GM19023 (cell line): ENCODE data around the gene C10orf120.

Experiments used
- ATAC-seq: cut with Tn5 transposase; IDR thresholded peaks from one replicate; pipeline ENCODE4 v1.9.1; 2021; ENCODE audit warnings: mild to moderate bottlenecking, moderate library complexity; ENCODE audit not compliant: unreplicated experiment

The C10orf120 gene

DNA sequence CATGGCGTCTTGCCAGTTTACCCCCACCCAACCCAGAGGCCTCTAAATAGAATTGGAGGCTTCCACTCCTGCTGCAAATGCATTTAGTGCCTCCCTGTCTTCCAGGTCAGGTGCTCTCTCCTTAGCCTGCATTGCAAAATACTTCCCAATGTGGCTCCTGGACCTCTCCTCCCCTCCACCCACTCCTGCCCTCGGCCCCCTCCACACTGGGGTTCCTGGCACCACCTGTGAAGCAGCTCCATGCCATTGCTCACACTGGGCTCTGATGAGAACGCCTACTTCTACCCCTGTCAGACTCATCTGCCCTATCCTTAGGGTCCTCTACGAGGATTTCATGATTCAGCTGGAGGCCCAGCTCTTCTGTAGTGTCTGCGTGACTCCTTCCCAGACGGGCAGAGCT, 37.4 kb downstream of the C10orf120 start:
- ATAC-seq: no peak

DNA sequence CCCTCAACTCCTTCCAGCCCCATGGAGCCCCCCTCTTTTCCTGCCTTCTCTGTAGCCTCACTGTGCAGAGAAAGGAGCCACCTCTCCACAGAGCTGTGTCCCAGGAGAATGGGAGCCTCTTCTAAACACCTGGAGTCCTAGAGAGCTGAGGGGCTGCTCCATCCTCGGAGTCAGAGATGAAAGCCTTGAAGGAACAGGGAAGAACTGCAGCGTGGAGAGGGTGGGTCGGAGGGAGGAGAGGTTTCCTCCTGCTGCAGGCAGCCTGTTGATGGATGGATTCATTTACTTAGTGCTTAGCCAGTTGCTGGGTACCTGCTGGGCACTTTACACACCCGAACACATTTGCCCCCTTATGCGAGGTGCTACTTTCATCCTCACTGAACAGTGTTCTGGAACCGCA, 39.0 kb downstream of the C10orf120 start:
- no peak for ATAC-seq

DNA sequence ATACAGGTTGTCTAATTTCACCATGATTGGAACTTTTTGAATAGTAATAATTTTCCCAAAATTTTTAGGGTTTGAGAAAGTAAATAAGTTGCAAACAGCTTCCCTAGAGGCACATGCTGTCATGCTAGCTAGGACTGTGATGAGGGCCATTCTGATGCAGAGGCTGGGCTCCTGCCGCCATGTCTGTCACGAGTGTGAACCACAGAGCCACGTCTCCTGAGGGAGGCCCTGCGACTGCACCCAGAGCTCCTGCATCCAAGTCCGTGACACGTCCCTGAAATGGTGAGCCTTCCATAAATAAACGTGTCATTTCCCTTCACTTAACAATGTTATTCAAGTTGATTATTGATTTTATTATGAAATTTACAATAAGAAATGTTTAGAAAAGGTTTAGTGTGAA, 40.0 kb downstream of the C10orf120 start:
- ATAC-seq: no peak

DNA sequence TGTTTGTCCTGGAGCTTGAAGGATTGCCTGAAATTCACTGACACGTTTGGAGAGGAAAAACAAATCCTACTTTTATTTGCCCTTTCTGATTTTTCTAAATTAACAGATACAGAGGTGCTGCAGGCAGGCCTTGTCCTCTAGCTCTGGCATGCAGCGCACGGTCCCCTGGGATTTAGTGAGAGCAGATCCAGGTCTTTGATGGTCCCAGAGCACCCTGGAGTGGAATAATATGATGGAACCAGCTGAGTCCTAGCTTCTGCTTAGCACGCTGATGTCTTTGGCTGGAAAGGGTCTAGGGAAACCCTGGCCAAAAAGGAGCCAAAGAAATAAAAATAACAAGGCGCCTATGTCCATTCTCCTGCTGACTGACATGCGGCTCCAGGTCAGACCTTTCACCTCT, 40.5 kb downstream of the C10orf120 start:
- no peak for ATAC-seq

DNA sequence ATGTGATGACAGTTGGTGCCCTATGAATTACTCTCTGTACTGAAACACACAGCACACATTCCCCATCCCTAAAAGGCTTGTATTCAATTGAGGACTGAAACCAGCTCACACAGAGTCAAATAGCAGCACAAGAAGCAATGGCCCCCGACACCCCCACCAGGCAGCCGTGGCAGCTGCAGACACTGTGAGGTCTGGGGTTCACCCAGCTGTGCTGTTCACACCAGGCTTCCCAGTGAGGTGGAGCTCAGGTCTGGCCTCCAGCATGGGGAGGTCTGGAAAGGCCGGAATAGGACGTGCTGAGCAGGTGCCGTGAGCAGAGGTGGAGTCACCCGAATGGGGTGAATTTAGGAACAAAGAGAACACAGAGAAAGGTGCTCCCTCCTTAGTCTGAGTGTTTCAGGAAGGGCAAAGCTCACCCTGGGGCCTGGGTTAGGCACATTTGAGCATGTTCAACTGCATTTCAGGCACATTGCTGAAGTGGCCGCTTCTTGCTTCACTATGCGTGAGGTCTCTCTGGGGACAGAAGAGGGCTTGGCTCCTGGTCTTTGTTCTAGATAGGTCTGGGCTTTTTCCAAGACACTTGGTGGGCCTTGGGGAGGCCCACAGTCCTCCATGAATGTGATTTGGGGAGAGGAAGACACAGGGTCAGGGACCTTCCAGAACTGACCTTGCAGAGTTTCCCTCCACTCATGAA, 41.1 kb downstream of the C10orf120 start:
- ATAC-seq: no peak

DNA sequence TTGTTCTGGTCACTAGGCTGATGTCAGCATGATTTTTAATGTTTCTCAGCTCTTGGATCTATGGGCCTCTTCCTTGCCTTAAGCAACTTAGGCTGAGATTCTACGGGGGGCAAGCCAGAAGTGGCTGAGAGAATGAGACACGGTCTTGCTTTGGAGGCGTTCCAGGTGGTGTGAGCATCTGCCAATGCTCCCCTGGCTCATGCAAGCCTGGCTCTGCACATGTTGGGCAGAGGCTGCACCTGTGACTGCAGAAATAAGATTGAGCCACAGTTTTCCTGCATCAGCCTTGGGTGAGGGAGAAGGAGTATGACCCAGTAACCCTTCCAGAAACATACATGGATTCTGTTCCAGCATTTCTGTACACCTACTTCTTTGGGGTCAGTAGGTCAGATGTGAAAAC, 41.9 kb downstream of the C10orf120 start:
- no peak for ATAC-seq

DNA sequence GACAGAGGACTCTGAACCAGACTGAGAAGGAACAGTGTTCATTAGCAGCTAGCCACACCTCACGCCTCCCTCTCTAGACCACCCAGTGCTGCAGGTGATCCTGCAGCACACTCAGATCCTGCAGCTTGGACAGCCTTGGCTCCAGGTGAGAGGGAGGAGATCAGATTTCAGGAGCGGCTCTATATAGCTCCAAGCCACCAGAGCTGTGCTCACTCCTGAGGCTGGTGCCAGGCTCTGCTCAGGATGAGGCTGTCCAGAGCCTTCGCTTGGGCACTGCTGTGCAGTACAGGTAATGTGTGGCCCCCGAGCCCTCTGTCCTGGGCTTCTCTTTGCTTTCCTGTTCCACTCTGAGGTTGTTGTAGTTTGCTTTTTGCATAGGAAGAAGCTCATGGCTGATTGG, 42.4 kb downstream of the C10orf120 start:
- ATAC-seq: no peak

DNA sequence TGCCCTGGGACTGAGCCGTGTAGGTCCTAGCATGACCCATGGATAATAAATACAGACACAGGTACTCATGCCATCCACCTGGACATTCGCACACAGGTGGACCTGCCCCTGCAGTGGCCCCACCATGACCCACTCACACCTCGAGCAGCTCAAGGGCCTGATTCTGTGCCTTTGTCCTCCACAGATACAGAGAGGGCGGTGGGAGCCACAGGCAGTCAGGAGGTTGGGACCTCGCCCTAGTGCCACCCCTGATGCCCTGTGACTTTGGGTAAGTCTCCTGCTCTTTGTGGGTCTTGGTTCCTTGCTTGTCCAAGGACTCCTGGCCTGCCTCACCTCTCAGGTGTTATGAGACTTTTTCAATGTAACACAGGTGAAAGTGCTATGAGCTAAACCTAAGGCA, 42.9 kb downstream of the C10orf120 start:
- no peak for ATAC-seq

DNA sequence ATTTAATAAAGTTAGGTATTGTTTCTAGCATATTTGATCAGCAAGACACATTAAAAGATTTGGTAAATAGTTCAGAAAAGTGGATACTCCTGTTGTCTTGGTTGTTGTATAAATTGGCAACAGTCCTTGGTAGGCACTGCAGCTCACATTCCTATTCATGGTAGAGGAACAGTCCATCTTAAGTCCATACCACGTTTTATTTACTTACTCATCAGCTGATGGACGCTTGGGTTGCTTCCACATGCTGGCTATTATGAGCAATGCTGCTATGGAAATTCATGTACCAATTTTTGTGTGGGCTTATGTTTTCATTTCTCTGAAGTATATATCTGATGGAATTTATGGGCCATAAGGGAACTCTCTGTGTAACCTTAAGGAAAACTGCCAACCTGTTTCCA, 43.3 kb downstream of the C10orf120 start:
- ATAC-seq: no peak

DNA sequence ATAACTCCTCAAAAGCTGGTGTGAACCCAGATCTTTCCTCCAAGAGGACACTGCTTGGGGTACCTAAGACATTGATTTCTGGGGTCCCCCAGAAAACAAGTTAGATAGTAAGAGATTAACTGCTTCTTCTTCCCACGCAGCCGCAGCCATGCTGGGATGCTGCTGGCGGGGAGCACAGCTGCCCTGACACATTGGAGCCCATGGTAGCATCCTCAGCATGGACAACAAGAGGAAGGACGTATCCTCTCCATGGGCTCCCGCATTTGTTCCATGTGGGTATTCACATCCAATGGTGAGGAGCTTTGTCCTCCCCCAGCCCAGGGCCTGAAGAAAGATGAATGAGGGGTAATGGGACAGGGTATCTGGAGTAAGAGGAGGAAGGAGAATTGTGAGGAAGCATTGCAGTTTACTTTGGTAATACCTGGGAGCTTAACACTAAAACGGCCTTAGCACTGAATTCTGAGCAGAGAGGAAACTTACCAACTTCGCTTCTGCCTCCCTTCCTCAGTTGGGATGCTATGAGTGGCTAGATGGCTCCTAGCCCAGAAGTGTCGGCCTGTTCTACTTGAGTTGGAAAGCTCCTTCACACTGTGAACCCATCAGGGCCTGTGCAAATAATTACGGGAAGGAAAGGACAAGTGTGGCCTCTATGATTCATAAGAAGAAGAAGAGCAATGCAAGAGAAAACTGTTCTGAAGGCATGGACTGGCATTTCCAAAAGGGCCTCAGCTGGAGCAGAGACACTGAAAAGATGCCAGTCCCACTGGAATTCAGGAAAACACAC, 43.9 kb downstream of the C10orf120 start:
- no peak for ATAC-seq

DNA sequence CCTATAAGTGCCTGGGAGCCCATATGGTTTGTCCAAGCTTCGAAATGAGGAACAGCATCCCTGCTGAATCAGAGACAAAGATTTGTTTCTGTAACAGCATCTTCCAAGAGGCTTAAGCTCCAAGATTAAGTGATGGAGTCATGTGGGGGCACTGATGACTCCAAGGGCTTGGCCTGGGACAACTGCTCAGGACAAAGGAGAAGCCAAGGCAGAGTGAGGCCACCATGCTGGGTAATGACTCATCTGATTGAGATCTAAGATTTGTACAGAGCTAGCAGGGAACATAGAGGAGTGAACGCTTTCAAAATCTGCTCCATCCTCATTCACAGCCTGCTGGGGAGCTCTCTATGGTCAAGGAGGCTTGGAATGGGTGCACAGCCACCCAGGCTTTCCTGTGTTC, 49.3 kb downstream of the C10orf120 start:
- ATAC-seq: no peak

DNA sequence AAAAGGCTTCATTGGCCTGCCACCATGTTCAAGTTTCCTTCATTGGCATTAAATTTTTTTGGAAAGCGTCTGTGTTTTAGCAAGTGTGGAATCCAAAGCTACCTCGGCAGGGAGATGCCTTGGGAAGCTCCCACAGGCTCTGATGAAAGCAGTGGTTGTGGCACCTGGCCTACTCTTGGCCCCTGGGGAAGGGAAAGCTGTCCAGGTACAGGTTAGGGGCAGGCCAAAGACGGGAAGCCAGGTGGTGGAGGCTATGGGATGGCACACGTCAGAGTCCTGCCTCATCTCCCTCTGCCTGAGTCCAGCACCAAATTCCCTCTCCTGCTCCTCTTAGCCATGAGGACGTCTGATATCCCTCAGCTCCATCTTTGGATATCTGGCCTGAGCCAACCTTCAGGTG, 49.7 kb downstream of the C10orf120 start:
- ATAC-seq: no peak

DNA sequence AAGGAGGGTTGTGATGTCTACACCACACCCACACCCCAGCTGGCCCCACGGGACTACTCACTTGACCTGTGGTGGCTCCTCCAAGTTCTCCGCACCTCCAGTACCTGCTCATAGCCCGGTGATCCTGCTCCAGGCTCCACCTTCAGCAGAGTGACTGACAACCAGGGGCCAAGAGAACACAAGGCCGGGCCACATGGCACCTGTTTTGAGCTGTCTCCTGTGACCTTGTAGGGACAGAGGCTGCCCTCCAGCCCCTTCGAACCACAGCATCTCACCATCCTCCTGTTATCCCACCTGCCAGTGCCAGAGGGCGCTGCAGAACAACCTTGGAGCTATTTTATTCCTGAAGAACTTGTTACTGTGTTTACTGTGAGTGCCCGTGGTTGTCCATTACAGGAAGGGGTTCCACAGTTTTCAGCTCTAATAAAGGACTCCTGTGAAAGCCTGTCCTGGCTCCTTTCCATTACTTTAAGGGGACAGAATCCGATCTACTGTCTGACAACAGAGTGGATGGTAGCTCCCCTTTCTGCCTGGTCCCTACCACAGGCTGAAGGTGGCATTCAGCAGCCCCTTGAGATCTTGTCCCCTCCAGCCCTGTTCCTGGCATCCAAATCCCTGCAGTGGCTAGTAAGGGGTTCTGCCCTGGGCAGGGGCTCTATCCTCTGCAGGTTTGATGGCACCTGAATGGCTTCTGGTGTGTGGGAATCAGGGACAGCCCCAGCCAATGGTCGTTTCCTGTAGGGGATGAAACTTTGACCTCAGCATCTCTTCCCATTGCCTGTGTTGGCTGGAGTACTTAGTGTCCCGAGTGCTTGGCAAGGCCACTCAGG, 50.8 kb downstream of the C10orf120 start:
- ATAC-seq: no peak
